Keratinocyte (primary cell): ENCODE data around the gene RPS21. TPM values are rescaled to one million over a fixed set of nuclear protein-coding genes. Genes with fewer than 3 reads are reported as not detected.

Experiments
- DNase-seq: peaks from one replicate; pipeline ENCODE4 v3.0.0-alpha.2; 2011; ENCODE audit warnings: low read depth, missing footprints, low spot score
- FAIRE-seq: peaks from 2 replicates; lab custom pipeline; 2011; peaks lifted over from hg19 to GRCh38; lab: Jason Lieb, UNC
- H2AFZ ChIP-seq: 2 replicates; pipeline ENCODE4 v1.6.0; 2012; ENCODE audit warnings: low read length, control low read depth, inconsistent platforms; ENCODE audit not compliant: control insufficient read depth
- H3K27ac ChIP-seq: 2 replicates; pipeline ENCODE4 v1.5.1; 2011; ENCODE audit warnings: low read length; ENCODE audit not compliant: control insufficient read depth, insufficient read depth
- H3K27me3 ChIP-seq: 3 replicates; pipeline ENCODE4 v1.6.0; 2011; ENCODE audit warnings: low read length; ENCODE audit not compliant: control insufficient read depth, insufficient read depth; ENCODE audit errors: extremely low read depth
- H3K36me3 ChIP-seq, 2 experiments: 2 replicates in 1 of 2; 3 replicates in 1 of 2; pipeline ENCODE4 v1.5.1; 2011; ENCODE audit warnings: low read length in 2 of 2, mild to moderate bottlenecking in 1 of 2; ENCODE audit not compliant: control insufficient read depth in 2 of 2, insufficient read depth in 2 of 2; ENCODE audit errors: extremely low read depth in 1 of 2
- H3K4me1 ChIP-seq: 3 replicates; pipeline ENCODE4 v1.5.1; 2011; ENCODE audit warnings: low read length; ENCODE audit not compliant: control insufficient read depth, insufficient read depth; ENCODE audit errors: extremely low read depth
- H3K4me2 ChIP-seq: 3 replicates; pipeline ENCODE4 v1.6.0; 2011; ENCODE audit warnings: low read depth, low read length; ENCODE audit not compliant: control insufficient read depth, insufficient read depth; ENCODE audit errors: extremely low read depth
- H3K4me3 ChIP-seq, 3 experiments: fragments of 200-600 bp in 1 of 3; sonication (generic) in 1 of 3; 2 replicates in 2 of 3; 3 replicates in 1 of 3; pipeline ENCODE4 v1.5.1; 2011 to 2016; ENCODE audit warnings: low read length in 3 of 3, mild to moderate bottlenecking in 3 of 3, control low read depth in 2 of 3, inconsistent platforms in 1 of 3, low read depth in 1 of 3, mixed read lengths in 1 of 3, mixed run types in 1 of 3, moderate library complexity in 1 of 3; ENCODE audit not compliant: control insufficient read depth in 2 of 3, insufficient read depth in 2 of 3; ENCODE audit errors: extremely low read depth in 1 of 3
- H3K79me2 ChIP-seq: 2 replicates; pipeline ENCODE4 v1.6.0; 2012; ENCODE audit warnings: low read length; ENCODE audit not compliant: control insufficient read depth, insufficient read depth
- H3K9ac ChIP-seq: 3 replicates; pipeline ENCODE4 v1.6.0; 2011; ENCODE audit warnings: low read length; ENCODE audit not compliant: control insufficient read depth, insufficient read depth; ENCODE audit errors: extremely low read depth
- H3K9me1 ChIP-seq: 3 replicates; pipeline ENCODE4 v1.6.0; 2011; ENCODE audit warnings: low read length; ENCODE audit not compliant: control insufficient read depth, insufficient read depth; ENCODE audit errors: extremely low read depth
- H3K9me3 ChIP-seq: 2 replicates; pipeline ENCODE4 v1.5.1; 2012; ENCODE audit warnings: low read depth, low read length; ENCODE audit not compliant: control insufficient read depth
- H4K20me1 ChIP-seq: 3 replicates; pipeline ENCODE4 v1.6.0; 2011; ENCODE audit warnings: low read length; ENCODE audit not compliant: control insufficient read depth, insufficient read depth; ENCODE audit errors: extremely low read depth
- EZH2 ChIP-seq: IDR thresholded peaks from one replicate; pipeline ENCODE4 v1.6.1; 2012; ENCODE audit warnings: inconsistent platforms, mild to moderate bottlenecking, low read length, moderate library complexity
- dilution Hi-C: fragments of 300-500 bp; cut with MboI; formaldehyde crosslinking; loops from one replicate; pipeline ENCODE4 v1.7.0; 2020; ENCODE audit warnings: low sequenced_read_pairs; ENCODE audit not compliant: extremely low pct_ligation_motif_present
- polyA plus RNA-seq, 5 experiments: library from polyadenylated mRNA; depleted of rRNA in 3 of 5; stranded (reverse) in 3 of 5; stranded (forward) in 1 of 5; unstranded in 1 of 5; fragments of >200 nt; gene quantifications; 1 replicate in 1 of 5; 2 replicates in 3 of 5; 3 replicates in 1 of 5; pipeline versions ENCODE4 v1.2.1 to v1.2.3, GENCODE V29; 2011 to 2012; ENCODE audit warnings: missing spikeins in 2 of 5, low read depth in 1 of 5, low replicate concordance in 1 of 5
- TF ChIP-seq, protein P1 (sequence below), 3 experiments: IDR thresholded peaks in 1 of 3; conservative IDR thresholded peaks in 1 of 3; optimal IDR thresholded peaks in 1 of 3; 2 replicates in 2 of 3; 3 replicates in 1 of 3; pipeline versions ENCODE3 to v1.5.1; 2011; ENCODE audit warnings: low read length in 3 of 3, mild to moderate bottlenecking in 3 of 3, moderate library complexity in 2 of 3, control low read depth in 1 of 3, inconsistent platforms in 1 of 3; ENCODE audit not compliant: insufficient read depth in 2 of 3; ENCODE audit errors: extremely low read depth in 1 of 3

The RPS21 gene
- polyA plus RNA-seq, 1 donor (not counting 4 experiments of a cell fraction or from before 2014, with no cell fraction given) = 3,874 TPM

- H3K9me1 ChIP-seq = no peaks in the 10 kb centered on the region
- H3K27me3 ChIP-seq = no peaks in the 10 kb centered on the region
- no peak overlapping the region for H3K9ac ChIP-seq
- H3K4me3 ChIP-seq = no peak overlapping the region
- H4K20me1 ChIP-seq = no peaks in the 10 kb centered on the region
- H3K36me3 ChIP-seq = peaks cover 0 to 1% of the 10 kb centered on the region in 2 experiments
- H3K27ac ChIP-seq = no peak overlapping the region
- no peak for TF ChIP-seq EZH2
- TF ChIP-seq, protein P1, sequence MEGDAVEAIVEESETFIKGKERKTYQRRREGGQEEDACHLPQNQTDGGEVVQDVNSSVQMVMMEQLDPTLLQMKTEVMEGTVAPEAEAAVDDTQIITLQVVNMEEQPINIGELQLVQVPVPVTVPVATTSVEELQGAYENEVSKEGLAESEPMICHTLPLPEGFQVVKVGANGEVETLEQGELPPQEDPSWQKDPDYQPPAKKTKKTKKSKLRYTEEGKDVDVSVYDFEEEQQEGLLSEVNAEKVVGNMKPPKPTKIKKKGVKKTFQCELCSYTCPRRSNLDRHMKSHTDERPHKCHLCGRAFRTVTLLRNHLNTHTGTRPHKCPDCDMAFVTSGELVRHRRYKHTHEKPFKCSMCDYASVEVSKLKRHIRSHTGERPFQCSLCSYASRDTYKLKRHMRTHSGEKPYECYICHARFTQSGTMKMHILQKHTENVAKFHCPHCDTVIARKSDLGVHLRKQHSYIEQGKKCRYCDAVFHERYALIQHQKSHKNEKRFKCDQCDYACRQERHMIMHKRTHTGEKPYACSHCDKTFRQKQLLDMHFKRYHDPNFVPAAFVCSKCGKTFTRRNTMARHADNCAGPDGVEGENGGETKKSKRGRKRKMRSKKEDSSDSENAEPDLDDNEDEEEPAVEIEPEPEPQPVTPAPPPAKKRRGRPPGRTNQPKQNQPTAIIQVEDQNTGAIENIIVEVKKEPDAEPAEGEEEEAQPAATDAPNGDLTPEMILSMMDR (optimal IDR thresholded peaks at IDR 0.05 in 1 of 3, IDR thresholded peaks at IDR 0.05 in 1 of 3, conservative IDR thresholded peaks at IDR 0.05 in 1 of 3; ENCODE audit: extremely low read depth in 1 of 3, insufficient read depth in 2 of 3, low read length in 3 of 3) = peak in 1 of 3 experiments; percentile 5
- DNase-seq (no peak), FAIRE-seq (no peak)
- H3K4me1 ChIP-seq = peaks cover 12% of the 10 kb centered on the region
- dilution Hi-C loops = no loop called here
- no peak overlapping the region for H2AFZ ChIP-seq
- H3K4me2 ChIP-seq = no peak overlapping the region
- no peaks in the 10 kb centered on the region for H3K9me3 ChIP-seq
- H3K79me2 ChIP-seq = peaks cover 7% of the 10 kb centered on the region
Measured at GRCh38 chr20:62403331-62403730, 16.4 kb downstream of the RPS21 start.

- DNase-seq (no peak), FAIRE-seq (no peak)
- Histone ChIP-seq H3K4me3 (no peak overlapping the region), H3K9me3 (no peaks in the 10 kb centered on the region), H4K20me1 (no peaks in the 10 kb centered on the region), H3K9ac (no peak overlapping the region), H3K27me3 (no peaks in the 10 kb centered on the region), H3K79me2 (peaks cover 7% of the 10 kb centered on the region), H3K27ac (no peak overlapping the region), H3K36me3 (peaks cover 0 to 1% of the 10 kb centered on the region in 2 experiments), H3K4me1 (peaks cover 12% of the 10 kb centered on the region), H3K4me2 (no peak overlapping the region), H2AFZ (no peak overlapping the region), H3K9me1 (no peaks in the 10 kb centered on the region)
- TF ChIP-seq, protein P1 (optimal IDR thresholded peaks at IDR 0.05 in 1 of 3, IDR thresholded peaks at IDR 0.05 in 1 of 3, conservative IDR thresholded peaks at IDR 0.05 in 1 of 3; ENCODE audit: extremely low read depth in 1 of 3, insufficient read depth in 2 of 3, low read length in 3 of 3) = no peak
- no peak for TF ChIP-seq EZH2
- dilution Hi-C loops = no loop called here
Measured at GRCh38 chr20:62404112-62404665, 17.3 kb downstream of the RPS21 start.
